Hepatocyte (in vitro differentiated cells): ENCODE results near the gene PRKAG2. TPM values are rescaled to one million over a fixed set of nuclear protein-coding genes. Genes with fewer than 3 reads are reported as not detected.

Experiments
- DNase-seq: peaks from one replicate; pipeline ENCODE4 v3.0.0-alpha.2; 2016; ENCODE audit warnings: low spot score
- H2AFZ ChIP-seq: fragments of 200-600 bp; sonication (generic); 2 replicates; pipeline ENCODE4 v1.6.0; 2016; ENCODE audit warnings: antibody characterized with exemption, mild to moderate bottlenecking
- H3K27ac ChIP-seq: fragments of 200-600 bp; sonication (generic); 2 replicates; pipeline ENCODE4 v1.5.1; 2016; ENCODE audit warnings: mild to moderate bottlenecking
- H3K27me3 ChIP-seq: fragments of 200-600 bp; sonication (generic); 2 replicates; pipeline ENCODE4 v1.6.1; 2016
- H3K36me3 ChIP-seq: fragments of 200-600 bp; sonication (generic); replicated peaks from 2 replicates; pipeline ENCODE4 v1.5.1; 2016; ENCODE audit warnings: low read depth; ENCODE audit not compliant: insufficient read depth
- H3K4me1 ChIP-seq: fragments of 200-600 bp; sonication (generic); 2 replicates; pipeline ENCODE4 v1.5.1; 2016; ENCODE audit warnings: mild to moderate bottlenecking, moderate library complexity; ENCODE audit not compliant: insufficient read depth
- H3K4me2 ChIP-seq: fragments of 200-600 bp; sonication (generic); 2 replicates; pipeline ENCODE4 v1.6.0; 2016
- H3K4me3 ChIP-seq: fragments of 200-600 bp; sonication (generic); 2 replicates; pipeline ENCODE4 v1.5.1; 2016; ENCODE audit warnings: mild to moderate bottlenecking
- H3K79me2 ChIP-seq: fragments of 200-600 bp; sonication (generic); 2 replicates; pipeline ENCODE4 v1.6.0; 2017; ENCODE audit warnings: mild to moderate bottlenecking
- H3K9me2 ChIP-seq: fragments of 200-600 bp; sonication (generic); replicated peaks from 2 replicates; pipeline ENCODE4 v1.6.0; 2017; ENCODE audit warnings: mild to moderate bottlenecking; ENCODE audit not compliant: insufficient read depth
- H3K9me3 ChIP-seq: fragments of 200-600 bp; sonication (generic); 2 replicates; pipeline ENCODE4 v1.5.1; 2016; ENCODE audit warnings: low read depth, mild to moderate bottlenecking
- H4K20me1 ChIP-seq: fragments of 200-600 bp; sonication (generic); 2 replicates; pipeline ENCODE4 v1.6.0; 2016; ENCODE audit warnings: mild to moderate bottlenecking; ENCODE audit not compliant: insufficient read depth, poor library complexity, severe bottlenecking
- CTCF ChIP-seq: fragments of 200-600 bp; sonication (generic); IDR thresholded peaks from 2 replicates; pipeline ENCODE4 v1.5.1; 2016; ENCODE audit warnings: antibody characterized with exemption, mild to moderate bottlenecking; ENCODE audit not compliant: poor library complexity
- EZH2 ChIP-seq: fragments of 200-600 bp; sonication (generic); IDR thresholded peaks from 2 replicates; pipeline ENCODE4 v1.6.1; 2016; ENCODE audit warnings: antibody characterized with exemption, mild to moderate bottlenecking, borderline replicate concordance
- EZH2phosphoT487 ChIP-seq: fragments of 200-600 bp; sonication (generic); IDR thresholded peaks from one replicate; pipeline ENCODE4 v1.6.1; 2018; ENCODE audit warnings: antibody characterized with exemption, mild to moderate bottlenecking, low read depth, moderate library complexity; ENCODE audit not compliant: unreplicated experiment, severe bottlenecking
- WGBS: methylation state at CpG from one replicate; pipeline ENCODE4 v1.1.6; 2016; ENCODE audit warnings: low lambda C conversion rate; ENCODE audit errors: missing lambda C conversion rate; 5-methylcytosine and 5-hydroxymethylcytosine counted together
- polyA plus RNA-seq: library from polyadenylated mRNA; unstranded; fragments of >200 nt; fragmentation: Nextera tagmentation; extraction: Ambion mirVana; gene quantifications from 2 replicates; pipeline ENCODE4 v1.2.1, GENCODE V29; 2016
- total RNA-seq: library from RNA; depleted of rRNA; stranded (reverse); fragments of >200 nt; gene quantifications from 2 replicates; pipeline ENCODE4 v1.2.3, GENCODE V29; 2014

Gene PRKAG2
- total and polyA plus RNA-seq, 2 experiments from 2014 or later: 17.8 to 23.4 TPM

- Histone ChIP-seq H3K4me3 (no peak overlapping the region), H3K79me2 (no peaks in the 10 kb centered on the region), H4K20me1 (no peaks in the 10 kb centered on the region), H3K4me1 (no peaks in the 10 kb centered on the region), H3K4me2 (no peak overlapping the region), H3K27me3 (no peaks in the 10 kb centered on the region), H3K36me3 (no peaks in the 10 kb centered on the region), H3K9me2 (no peaks in the 10 kb centered on the region), H3K9me3 (no peaks in the 10 kb centered on the region), H3K27ac (no peak overlapping the region), H2AFZ (no peak overlapping the region)
- no peak for TF ChIP-seq EZH2phosphoT487
- no peak for TF ChIP-seq EZH2
- TF ChIP-seq CTCF: no peak
- no peak for DNase-seq
- 94% methylated on average over 18 of the region's 18 CpGs for WGBS
Measured at GRCh38 chr7:151585744-151586393, 291.0 kb downstream of the PRKAG2 start.

DNA sequence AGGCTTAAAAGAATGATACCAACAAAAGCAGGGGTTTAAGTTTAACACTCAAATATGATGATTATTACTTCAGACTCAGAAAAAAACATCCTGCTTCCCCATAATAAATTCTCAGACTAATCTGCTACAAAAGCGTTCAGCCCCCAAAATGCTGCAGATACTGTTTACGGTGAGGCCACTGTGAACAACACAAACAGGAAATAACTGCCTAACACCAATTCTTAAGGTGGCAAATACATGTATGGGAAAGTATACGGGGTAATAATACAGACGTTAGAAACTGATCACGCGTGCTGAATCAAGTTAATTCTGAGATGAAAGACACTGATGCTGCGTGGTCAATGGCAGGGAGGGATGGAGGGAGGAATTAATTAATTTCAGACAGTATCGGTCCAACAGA, 295.2 kb downstream of the PRKAG2 start:
- no peak for DNase-seq
- Histone ChIP-seq H3K9me3 (no peaks in the 10 kb centered on the region), H3K36me3 (no peaks in the 10 kb centered on the region), H3K4me2 (no peak overlapping the region), H3K27me3 (no peaks in the 10 kb centered on the region), H3K79me2 (peaks cover 4% of the 10 kb centered on the region), H3K4me1 (no peaks in the 10 kb centered on the region), H3K9me2 (no peaks in the 10 kb centered on the region), H4K20me1 (no peaks in the 10 kb centered on the region), H3K27ac (no peak overlapping the region), H3K4me3 (no peak overlapping the region), H2AFZ (no peak overlapping the region)
- WGBS: 93% methylated on average over 8 of the region's 8 CpGs
- TF ChIP-seq EZH2phosphoT487: no peak
- TF ChIP-seq CTCF: no peak
- TF ChIP-seq EZH2: no peak

- 98% methylated on average over 2 of the region's 2 CpGs for WGBS
- Histone ChIP-seq H2AFZ (no peak overlapping the region), H4K20me1 (no peaks in the 10 kb centered on the region), H3K79me2 (peaks cover 4% of the 10 kb centered on the region), H3K9me3 (no peaks in the 10 kb centered on the region), H3K4me3 (no peak overlapping the region), H3K4me1 (no peaks in the 10 kb centered on the region), H3K4me2 (no peak overlapping the region), H3K27ac (no peak overlapping the region), H3K36me3 (no peaks in the 10 kb centered on the region), H3K27me3 (no peaks in the 10 kb centered on the region), H3K9me2 (no peaks in the 10 kb centered on the region)
- no peak for TF ChIP-seq CTCF
- no peak for TF ChIP-seq EZH2
- TF ChIP-seq EZH2phosphoT487: no peak
- no peak for DNase-seq
Measured at GRCh38 chr7:151579644-151580043, 297.3 kb downstream of the PRKAG2 start.
